CD4-positive, alpha-beta T cell treated with Interleukin-21 for 1 hour (primary cell): ENCODE data around the gene TMEM185A.
"Not testable (repeated sequence)": the region's sequence is repeated elsewhere in the genome, so short reads cannot be mapped to it uniquely, and the experiment has no call there.

Experiments used
- DNase-seq: peaks from one replicate; pipeline ENCODE4 v3.0.0-alpha.2; 2020

TMEM185A gene

GRCh38 chrX:149549701-149550100 is 81.9 kb downstream of the TMEM185A start, which contains the start of gene HSFX3:
TSS of gene HSFX3 (minus strand) at chrX:149549924. CDS start at chrX:149549852, 72 bp downstream.
- DNase-seq = not testable (repeated sequence)

- not testable (repeated sequence) for DNase-seq
These were observed 83.8 kb downstream of the TMEM185A start for GRCh38 chrX:149547782-149548181.

- not testable (repeated sequence) for DNase-seq
These were observed 84.6 kb downstream of the TMEM185A start for GRCh38 chrX:149546962-149547361.
